Measurements from ENCODE around the gene FIGN.

DNA sequence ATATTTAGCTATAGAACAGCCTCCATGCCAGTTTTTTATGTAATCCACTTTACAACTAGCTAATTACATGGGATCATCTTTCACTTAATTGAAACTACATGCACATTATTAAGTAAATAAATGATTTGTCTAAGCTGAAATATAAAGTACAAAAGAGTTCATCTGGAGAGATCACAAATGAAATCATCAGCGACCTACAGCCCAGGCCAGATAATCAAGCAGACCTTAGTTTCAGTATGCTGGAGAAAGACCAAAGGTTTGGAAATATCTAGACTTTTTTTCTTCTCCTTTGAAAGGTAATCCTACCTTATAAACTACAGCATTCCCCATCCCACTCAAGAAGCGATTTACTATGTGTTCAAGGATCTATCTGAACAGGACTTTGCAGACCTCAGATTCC is 26.5 kb downstream of the FIGN start:
- TF ChIP-seq SP1 (CRISPR knock-in tag; conservative IDR thresholded peaks at IDR 0.05) (no peak), GABPB1 (CRISPR knock-in tag; IDR thresholded peaks at IDR 0.05) (no peak), RELA (CRISPR knock-in tag; IDR thresholded peaks at IDR 0.05; ENCODE audit: borderline replicate concordance) (no peak), SMAD3 (CRISPR knock-in tag; IDR thresholded peaks at IDR 0.05; ENCODE audit: borderline replicate concordance) (no peak), FOXJ3 (CRISPR knock-in tag; IDR thresholded peaks at IDR 0.05; ENCODE audit: borderline replicate concordance) (no peak), NFYB (CRISPR knock-in tag; conservative IDR thresholded peaks at IDR 0.05; ENCODE audit: low read depth) (no peak), CREB1 (CRISPR knock-in tag; IDR thresholded peaks at IDR 0.05) (no peak), GRHL2 (CRISPR knock-in tag; IDR thresholded peaks at IDR 0.05; ENCODE audit: insufficient replicate concordance, severe bottlenecking) (no peak)
- TF ChIP-seq, protein P1, sequence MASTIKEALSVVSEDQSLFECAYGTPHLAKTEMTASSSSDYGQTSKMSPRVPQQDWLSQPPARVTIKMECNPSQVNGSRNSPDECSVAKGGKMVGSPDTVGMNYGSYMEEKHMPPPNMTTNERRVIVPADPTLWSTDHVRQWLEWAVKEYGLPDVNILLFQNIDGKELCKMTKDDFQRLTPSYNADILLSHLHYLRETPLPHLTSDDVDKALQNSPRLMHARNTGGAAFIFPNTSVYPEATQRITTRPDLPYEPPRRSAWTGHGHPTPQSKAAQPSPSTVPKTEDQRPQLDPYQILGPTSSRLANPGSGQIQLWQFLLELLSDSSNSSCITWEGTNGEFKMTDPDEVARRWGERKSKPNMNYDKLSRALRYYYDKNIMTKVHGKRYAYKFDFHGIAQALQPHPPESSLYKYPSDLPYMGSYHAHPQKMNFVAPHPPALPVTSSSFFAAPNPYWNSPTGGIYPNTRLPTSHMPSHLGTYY (CRISPR knock-in tag; IDR thresholded peaks at IDR 0.05) = no peak
- TF ChIP-seq, protein P2, sequence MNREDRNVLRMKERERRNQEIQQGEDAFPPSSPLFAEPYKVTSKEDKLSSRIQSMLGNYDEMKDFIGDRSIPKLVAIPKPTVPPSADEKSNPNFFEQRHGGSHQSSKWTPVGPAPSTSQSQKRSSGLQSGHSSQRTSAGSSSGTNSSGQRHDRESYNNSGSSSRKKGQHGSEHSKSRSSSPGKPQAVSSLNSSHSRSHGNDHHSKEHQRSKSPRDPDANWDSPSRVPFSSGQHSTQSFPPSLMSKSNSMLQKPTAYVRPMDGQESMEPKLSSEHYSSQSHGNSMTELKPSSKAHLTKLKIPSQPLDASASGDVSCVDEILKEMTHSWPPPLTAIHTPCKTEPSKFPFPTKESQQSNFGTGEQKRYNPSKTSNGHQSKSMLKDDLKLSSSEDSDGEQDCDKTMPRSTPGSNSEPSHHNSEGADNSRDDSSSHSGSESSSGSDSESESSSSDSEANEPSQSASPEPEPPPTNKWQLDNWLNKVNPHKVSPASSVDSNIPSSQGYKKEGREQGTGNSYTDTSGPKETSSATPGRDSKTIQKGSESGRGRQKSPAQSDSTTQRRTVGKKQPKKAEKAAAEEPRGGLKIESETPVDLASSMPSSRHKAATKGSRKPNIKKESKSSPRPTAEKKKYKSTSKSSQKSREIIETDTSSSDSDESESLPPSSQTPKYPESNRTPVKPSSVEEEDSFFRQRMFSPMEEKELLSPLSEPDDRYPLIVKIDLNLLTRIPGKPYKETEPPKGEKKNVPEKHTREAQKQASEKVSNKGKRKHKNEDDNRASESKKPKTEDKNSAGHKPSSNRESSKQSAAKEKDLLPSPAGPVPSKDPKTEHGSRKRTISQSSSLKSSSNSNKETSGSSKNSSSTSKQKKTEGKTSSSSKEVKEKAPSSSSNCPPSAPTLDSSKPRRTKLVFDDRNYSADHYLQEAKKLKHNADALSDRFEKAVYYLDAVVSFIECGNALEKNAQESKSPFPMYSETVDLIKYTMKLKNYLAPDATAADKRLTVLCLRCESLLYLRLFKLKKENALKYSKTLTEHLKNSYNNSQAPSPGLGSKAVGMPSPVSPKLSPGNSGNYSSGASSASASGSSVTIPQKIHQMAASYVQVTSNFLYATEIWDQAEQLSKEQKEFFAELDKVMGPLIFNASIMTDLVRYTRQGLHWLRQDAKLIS (CRISPR knock-in tag; IDR thresholded peaks at IDR 0.05; ENCODE audit: borderline replicate concordance) = no peak
- TF ChIP-seq, protein P3, sequence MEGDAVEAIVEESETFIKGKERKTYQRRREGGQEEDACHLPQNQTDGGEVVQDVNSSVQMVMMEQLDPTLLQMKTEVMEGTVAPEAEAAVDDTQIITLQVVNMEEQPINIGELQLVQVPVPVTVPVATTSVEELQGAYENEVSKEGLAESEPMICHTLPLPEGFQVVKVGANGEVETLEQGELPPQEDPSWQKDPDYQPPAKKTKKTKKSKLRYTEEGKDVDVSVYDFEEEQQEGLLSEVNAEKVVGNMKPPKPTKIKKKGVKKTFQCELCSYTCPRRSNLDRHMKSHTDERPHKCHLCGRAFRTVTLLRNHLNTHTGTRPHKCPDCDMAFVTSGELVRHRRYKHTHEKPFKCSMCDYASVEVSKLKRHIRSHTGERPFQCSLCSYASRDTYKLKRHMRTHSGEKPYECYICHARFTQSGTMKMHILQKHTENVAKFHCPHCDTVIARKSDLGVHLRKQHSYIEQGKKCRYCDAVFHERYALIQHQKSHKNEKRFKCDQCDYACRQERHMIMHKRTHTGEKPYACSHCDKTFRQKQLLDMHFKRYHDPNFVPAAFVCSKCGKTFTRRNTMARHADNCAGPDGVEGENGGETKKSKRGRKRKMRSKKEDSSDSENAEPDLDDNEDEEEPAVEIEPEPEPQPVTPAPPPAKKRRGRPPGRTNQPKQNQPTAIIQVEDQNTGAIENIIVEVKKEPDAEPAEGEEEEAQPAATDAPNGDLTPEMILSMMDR (IDR thresholded peaks at IDR 0.05) = no peak
- TF ChIP-seq, protein P4, sequence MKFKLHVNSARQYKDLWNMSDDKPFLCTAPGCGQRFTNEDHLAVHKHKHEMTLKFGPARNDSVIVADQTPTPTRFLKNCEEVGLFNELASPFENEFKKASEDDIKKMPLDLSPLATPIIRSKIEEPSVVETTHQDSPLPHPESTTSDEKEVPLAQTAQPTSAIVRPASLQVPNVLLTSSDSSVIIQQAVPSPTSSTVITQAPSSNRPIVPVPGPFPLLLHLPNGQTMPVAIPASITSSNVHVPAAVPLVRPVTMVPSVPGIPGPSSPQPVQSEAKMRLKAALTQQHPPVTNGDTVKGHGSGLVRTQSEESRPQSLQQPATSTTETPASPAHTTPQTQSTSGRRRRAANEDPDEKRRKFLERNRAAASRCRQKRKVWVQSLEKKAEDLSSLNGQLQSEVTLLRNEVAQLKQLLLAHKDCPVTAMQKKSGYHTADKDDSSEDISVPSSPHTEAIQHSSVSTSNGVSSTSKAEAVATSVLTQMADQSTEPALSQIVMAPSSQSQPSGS (CRISPR knock-in tag; IDR thresholded peaks at IDR 0.05; ENCODE audit: borderline replicate concordance, low read depth) = no peak
- TF ChIP-seq, protein P5, sequence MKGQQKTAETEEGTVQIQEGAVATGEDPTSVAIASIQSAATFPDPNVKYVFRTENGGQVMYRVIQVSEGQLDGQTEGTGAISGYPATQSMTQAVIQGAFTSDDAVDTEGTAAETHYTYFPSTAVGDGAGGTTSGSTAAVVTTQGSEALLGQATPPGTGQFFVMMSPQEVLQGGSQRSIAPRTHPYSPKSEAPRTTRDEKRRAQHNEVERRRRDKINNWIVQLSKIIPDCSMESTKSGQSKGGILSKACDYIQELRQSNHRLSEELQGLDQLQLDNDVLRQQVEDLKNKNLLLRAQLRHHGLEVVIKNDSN (CRISPR knock-in tag; IDR thresholded peaks at IDR 0.05) = no peak
- TF ChIP-seq, protein P6, sequence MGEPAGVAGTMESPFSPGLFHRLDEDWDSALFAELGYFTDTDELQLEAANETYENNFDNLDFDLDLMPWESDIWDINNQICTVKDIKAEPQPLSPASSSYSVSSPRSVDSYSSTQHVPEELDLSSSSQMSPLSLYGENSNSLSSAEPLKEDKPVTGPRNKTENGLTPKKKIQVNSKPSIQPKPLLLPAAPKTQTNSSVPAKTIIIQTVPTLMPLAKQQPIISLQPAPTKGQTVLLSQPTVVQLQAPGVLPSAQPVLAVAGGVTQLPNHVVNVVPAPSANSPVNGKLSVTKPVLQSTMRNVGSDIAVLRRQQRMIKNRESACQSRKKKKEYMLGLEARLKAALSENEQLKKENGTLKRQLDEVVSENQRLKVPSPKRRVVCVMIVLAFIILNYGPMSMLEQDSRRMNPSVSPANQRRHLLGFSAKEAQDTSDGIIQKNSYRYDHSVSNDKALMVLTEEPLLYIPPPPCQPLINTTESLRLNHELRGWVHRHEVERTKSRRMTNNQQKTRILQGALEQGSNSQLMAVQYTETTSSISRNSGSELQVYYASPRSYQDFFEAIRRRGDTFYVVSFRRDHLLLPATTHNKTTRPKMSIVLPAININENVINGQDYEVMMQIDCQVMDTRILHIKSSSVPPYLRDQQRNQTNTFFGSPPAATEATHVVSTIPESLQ (CRISPR knock-in tag; IDR thresholded peaks at IDR 0.05) = no peak
